CD4-positive, alpha-beta T cell treated with Interferon gamma for 1 hour (primary cell): ENCODE measurements around the gene THSD4.

Source experiments
- DNase-seq: peaks from one replicate; pipeline ENCODE4 v3.0.0-alpha.2; 2020

Gene THSD4

GRCh38 chr15:71273731-71274447 lies 158.6 kb downstream of the THSD4 start:
- no peak for DNase-seq

- no peak for DNase-seq
Observed at GRCh38 chr15:71274448-71274798, 159.2 kb downstream of the THSD4 start.

DNA sequence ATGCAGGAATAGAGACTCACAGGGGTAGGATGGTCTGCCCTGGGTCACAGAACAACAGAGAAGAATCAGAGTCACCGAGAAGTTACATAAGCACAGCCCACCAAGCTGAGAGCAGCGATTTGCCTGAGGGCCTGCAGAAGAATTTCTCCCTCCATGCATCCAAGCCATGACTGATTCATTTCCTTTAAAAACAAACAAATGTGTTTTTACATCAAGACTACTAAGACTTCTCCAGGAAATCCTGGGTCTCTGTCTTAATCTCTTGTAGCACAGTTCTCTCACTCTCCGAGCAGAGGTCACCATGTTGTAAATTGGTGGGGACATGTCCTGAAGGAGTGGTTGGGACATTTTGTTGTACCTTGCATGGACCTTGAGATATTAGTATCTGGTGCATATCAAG lies 159.8 kb downstream of the THSD4 start:
- no peak for DNase-seq

DNA sequence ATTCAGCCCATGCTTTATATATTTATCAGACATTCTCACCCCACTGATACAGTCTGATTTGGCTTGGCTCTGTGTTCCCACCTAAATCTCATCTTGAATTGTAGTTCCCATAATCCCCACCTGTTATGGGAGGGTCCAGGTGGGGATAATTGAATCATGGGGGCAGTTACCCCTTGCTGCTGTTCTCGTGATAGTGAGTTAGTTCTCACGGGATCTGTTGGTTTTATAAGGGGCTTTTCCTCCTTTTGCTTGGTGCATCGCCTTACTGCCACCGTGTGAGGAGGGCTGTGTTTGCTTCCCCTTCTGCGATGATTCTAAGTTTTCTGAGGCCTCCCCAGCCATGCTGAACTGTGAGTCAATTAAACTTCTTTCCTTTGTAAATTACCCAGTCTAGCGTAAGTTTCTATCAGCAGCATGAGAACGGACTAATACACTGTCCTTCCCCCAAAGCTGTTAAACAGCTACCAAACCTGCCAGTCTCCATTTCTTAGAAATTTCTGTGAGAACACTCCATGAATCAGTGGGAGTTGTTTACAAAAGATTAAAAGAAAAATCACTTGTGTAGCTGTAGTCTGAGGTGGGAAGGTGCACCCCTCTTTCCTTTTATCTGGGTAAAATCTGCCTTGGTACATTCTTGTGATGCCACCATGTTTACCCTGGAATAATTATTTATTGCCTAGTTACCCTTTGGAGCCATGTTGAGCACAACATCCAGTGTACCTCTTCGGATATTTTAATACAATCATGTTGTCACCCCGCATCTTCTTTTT lies 160.5 kb downstream of the THSD4 start:
- no peak for DNase-seq

- DNase-seq: no peak
Observed at GRCh38 chr15:71276336-71276665, 161.0 kb downstream of the THSD4 start.

GRCh38 chr15:71278989-71279756 lies 163.9 kb downstream of the THSD4 start:
- DNase-seq: no peak

DNA sequence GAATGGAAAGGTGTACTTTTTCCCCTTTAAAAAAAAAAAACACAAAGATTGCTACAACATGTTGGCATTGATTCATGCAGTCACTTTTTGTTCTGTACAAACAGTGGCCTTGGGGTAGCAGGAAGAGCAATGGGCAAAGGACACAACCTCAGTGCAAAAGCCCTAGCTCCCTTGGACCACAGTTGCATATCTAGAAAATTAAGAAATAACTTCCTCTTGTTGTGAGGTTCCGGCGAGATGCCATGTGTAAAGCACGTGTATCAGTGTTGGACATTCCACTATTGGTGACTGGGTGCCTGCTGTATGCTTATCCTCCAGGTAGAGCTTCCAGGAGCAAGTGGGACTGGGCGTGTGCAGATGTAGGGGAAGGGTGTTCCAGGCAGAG lies 164.5 kb downstream of the THSD4 start:
- DNase-seq: no peak

GRCh38 chr15:71280206-71280605 lies 164.9 kb downstream of the THSD4 start:
- no peak for DNase-seq

- no peak for DNase-seq
Observed at GRCh38 chr15:71281256-71281655, 166.0 kb downstream of the THSD4 start.

GRCh38 chr15:71282076-71282475 lies 166.8 kb downstream of the THSD4 start:
- DNase-seq: no peak

GRCh38 chr15:71288348-71288955 lies 173.2 kb downstream of the THSD4 start:
- DNase-seq: no peak

GRCh38 chr15:71290002-71290401 lies 174.7 kb downstream of the THSD4 start:
- no peak for DNase-seq

DNA sequence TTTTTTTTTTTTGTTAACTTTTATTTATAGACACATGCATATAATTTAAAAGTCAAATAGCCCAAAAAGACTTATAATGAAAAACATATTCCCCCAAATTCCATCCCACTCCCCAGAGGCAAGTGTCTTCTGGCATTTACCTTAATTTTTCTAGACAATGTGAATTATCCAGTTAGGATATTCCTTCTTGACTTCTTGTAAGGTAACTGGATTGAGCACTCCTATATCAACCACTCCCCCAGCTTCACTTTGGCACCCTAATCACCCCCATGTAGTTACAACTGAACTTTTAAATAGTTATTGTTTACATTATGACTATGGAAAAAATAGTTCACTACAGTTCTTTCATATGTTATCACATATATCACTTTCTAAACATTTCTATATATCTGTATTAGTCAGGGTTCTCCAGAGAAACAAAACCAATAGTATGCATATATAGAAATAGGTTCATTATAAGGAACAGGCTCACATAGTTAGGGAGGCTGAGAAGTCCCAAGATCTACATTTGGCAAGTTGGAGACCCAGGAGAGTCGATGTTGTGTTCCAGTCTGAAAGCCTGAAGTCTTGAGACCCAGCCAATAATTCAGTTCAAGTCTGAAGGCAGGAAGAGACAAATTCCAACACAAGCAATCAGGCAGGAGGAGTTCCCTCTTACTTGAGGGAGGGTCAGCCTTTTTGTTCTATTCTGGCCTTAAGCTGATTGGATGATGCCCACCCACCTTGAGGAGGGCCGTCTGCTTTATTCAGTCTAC lies 175.8 kb downstream of the THSD4 start:
- DNase-seq: no peak

DNA sequence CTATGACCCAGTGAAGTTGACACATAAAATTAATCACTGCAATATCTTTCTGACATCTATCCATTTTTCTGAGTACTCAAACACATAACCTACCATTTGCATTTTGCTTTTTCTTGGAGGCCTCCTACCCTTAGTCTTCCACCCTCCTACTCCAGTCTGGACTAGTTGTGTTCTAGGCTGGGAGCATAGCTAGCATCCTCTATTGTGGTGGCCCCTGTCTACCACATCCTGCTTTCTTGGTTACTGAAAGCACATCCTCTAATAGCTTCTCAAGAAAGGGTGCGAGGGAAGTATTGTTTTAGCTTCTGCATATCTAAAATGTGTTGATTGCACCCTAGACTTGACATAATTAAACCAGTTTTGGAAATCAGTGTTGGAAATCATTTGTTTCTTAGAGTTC lies 176.5 kb downstream of the THSD4 start:
- no peak for DNase-seq

GRCh38 chr15:71293723-71294122 lies 178.5 kb downstream of the THSD4 start:
- DNase-seq: no peak

DNA sequence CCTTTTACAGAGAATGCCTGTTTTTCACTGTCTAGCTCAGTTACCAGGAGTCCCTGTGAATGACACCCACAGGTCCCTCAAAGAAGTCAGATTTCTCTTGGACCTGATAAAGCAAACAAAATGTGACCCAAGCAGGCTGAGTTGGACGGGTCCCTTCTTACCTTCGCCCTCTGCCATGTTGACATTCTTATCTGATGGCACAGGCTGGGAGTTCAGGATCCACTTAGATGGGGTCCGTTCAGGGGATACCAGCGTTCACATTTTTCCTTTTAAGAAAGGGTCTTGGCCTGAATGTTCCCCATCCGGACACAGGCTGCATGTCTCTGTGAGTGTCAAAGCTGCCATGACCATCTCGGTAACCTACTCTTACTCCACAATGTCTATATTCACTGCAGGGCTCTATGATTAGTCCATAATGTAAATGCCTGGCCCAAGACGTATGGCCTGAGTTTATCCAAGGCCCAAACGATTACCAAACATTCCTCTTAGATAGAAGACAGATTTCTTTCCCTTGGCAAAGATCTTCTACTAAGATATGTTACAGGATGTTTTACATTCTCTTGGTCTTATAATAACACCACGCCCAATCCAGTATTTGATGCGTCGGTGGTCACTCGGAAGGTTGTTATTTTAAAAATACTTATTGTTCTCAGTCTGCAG lies 179.1 kb downstream of the THSD4 start:
- DNase-seq: no peak

DNA sequence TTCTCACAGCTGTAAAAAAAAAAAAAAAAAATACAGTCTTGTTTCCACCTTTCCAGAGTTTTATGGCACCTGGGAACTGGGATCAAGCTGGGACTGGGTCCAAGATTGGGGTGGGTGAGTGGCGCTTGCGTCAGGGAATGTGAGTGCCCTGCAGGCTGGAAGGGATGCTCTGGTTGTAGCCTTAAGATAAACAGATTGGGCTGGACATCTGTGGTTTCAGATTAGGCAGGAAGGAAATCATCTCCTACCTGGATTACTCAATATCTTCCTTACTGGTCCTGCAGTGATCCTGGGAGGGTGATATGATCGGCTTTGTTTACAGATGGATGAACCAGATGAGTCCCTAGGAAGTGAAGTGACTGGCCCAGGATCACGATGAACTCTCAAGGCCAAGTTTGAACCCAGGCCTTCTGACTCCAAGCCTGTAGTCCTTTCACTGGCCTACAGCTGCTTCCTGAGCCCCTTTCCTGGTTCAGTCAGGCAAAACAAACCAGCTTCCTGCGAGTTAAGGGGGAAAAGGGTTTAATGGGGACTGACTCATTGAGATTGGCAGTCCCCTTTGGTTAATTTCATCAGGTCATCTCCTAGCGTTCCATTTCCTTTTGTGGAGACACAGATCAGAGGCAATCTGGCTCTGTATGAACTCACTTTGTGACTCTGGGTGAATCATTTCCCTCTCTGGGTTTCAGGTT lies 179.8 kb downstream of the THSD4 start:
- DNase-seq: no peak

DNA sequence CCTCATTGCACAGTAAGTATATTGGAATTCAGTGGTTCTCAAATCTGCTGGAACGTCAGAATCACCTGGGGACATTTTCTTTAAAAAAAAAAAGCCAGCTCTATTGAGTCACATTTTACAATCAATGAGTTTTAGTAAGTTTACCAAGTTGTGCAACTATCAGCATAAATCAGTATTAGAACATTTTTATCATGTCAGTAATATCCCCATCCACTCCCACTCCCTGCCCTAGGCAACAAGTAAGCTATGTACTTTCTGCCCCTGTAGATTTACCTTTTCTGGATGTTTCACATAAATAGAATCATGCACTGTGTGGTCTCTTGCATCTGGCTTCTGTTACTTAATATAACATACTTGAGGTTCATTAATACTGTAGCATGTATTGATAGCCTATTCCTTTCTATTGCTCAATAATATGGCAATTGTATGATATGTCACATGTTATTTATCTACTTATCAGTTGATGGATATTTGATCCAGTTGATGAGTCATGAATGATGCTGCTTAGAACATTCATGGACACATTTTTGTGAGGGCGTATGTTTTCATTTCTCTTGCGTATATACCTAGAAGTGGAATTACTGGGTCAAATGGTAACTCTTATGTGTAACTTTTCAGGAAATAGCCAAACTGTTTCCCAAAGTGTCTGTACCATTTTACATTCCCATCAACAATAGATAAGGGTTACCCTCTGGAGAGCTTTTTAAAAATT lies 180.5 kb downstream of the THSD4 start:
- no peak for DNase-seq

- DNase-seq: no peak
Observed at GRCh38 chr15:71296315-71296679, 181.0 kb downstream of the THSD4 start.

DNA sequence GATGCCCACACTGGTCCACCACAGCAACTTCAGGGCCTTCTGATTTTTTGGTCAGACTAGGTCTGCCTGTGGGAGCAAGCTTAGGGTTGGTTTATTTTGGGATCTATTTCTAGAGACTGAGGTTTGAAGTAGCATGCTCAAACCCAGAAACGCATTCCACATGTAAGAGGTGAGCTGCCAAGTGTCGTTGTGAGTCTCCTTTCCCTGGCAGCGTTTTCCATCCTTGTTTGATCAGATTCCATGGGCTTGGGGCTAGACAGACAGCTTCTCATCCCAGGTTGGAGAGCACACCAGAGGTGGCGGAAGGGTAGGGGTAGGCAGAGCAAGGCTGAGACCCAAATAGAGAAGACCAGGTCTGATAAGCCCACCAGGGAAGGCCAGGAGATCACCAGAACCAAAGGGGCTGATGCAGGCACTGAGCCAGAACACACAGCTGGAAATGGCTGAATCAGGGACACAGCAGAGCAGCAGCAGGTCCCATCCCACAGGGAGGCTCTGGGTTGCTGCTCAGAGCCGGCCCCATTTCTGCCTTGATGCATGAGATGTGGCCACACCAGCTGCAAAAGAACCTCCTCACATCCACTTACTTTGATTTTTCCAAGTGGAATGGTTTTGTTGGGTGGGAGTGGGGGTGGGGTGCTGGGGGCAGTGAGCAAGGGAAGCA lies 186.8 kb downstream of the THSD4 start:
- DNase-seq: no peak
